Epithelial cell of proximal tubule (primary cell): ENCODE results near the gene NASP. TPM values are rescaled to one million over a fixed set of nuclear protein-coding genes. Genes with fewer than 3 reads are reported as not detected.

Experiments
- DNase-seq: peaks from one replicate; pipeline ENCODE4 v3.0.0-alpha.2; 2011; ENCODE audit warnings: low read depth
- H3K4me3 ChIP-seq: 2 replicates; pipeline ENCODE4 v1.5.1; 2011; ENCODE audit warnings: low read depth, mild to moderate bottlenecking, low read length
- CTCF ChIP-seq: conservative IDR thresholded peaks from 2 replicates; pipeline ENCODE4 v1.5.1; 2012; ENCODE audit warnings: low read depth, mild to moderate bottlenecking, low read length
- total RNA-seq: library from RNA; depleted of rRNA; stranded (reverse); fragments of >200 nt; gene quantifications from 2 replicates; pipeline ENCODE4 v1.2.3, GENCODE V29; 2015

NASP gene
- total RNA-seq, 1 donor from 2014 or later = 109 TPM

GRCh38 chr1:45644661-45645060, 60.8 kb downstream of the NASP start:
- DNase-seq = no peak
- no peak overlapping the region for H3K4me3 ChIP-seq
- TF ChIP-seq CTCF = no peak

- no peak for TF ChIP-seq CTCF
- DNase-seq = no peak
- H3K4me3 ChIP-seq = no peak overlapping the region
Measured at GRCh38 chr1:45647248-45648021, 63.6 kb downstream of the NASP start.

- DNase-seq = no peak
- no peak for TF ChIP-seq CTCF
Measured at GRCh38 chr1:45654540-45655280, 70.9 kb downstream of the NASP start.

GRCh38 chr1:45656573-45657226, 72.9 kb downstream of the NASP start:
- H3K4me3 ChIP-seq = no peak overlapping the region
- no peak for TF ChIP-seq CTCF
- DNase-seq = no peak

More at GRCh38 chr1:45654540-45655280, 70.9 kb downstream of the NASP start:
- no peak overlapping the region for H3K4me3 ChIP-seq

GRCh38 chr1:45658171-45658570, 74.3 kb downstream of the NASP start:
- no peak overlapping the region for H3K4me3 ChIP-seq
- TF ChIP-seq CTCF = no peak
- DNase-seq = no peak

- no peak for DNase-seq
- H3K4me3 ChIP-seq = no peak overlapping the region
- TF ChIP-seq CTCF = no peak
Measured at GRCh38 chr1:45659222-45659621, 75.4 kb downstream of the NASP start.
